ENCODE results near the gene PSORS1C1. TPM values are rescaled to one million over a fixed set of nuclear protein-coding genes. Genes with fewer than 3 reads are reported as not detected.
"Not testable (repeated sequence)": the region's sequence is repeated elsewhere in the genome, so short reads cannot be mapped to it uniquely, and the experiment has no call there.

PSORS1C1 gene
- total and polyA plus RNA-seq, 7 donors, result 0.03 to 0.47 (median 0.07) TPM; not detected in 1

DNA sequence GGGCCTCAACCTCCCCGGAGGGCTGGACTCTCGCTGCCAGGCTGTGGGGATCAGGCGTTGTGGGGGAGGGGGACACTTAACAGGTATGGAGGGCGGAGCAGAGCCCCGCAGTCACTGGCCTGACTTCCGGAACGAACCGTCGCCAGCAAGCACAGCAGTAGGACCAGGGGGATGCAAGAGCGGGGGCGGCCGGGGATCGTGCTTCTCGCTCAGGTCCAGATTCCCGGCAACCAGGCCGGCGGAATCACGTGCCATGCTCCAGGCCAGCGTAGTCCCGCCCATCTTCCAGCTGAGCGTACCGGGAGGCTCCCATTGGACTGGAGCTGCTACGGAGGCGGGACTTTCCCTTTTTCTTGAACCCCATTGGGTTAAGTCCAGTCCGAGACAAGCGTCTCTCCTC is 65.9 kb downstream of the PSORS1C1 start:
- Histone ChIP-seq H3K4me3 (peak overlapping the region; percentile 52), H3K27ac (no peak overlapping the region), H3K36me3 (ENCODE audit: insufficient read depth in 1 of 2, low read depth in 1 of 2) (no peaks in the 10 kb centered on the region), H3K27me3 (ENCODE audit: insufficient read depth in 3 of 3, low read length in 2 of 3) (no peaks in the 10 kb centered on the region), H3K9me3 (no peaks in the 10 kb centered on the region), H3K4me1 (no peaks in the 10 kb centered on the region)
- peak; percentile 58 to 87 for DNase-seq
- peak; percentile 67 to 99 (median 94) for ATAC-seq
- intact Hi-C loops (cut with DNase I), result no loop called here
- WGBS, 3 donors, result 51 to 73% (median 65%) methylated on average over 24 to 26 of the region's 26 CpGs
- TF ChIP-seq CTCF (IDR thresholded peaks at IDR 0.05), result no peak

DNA sequence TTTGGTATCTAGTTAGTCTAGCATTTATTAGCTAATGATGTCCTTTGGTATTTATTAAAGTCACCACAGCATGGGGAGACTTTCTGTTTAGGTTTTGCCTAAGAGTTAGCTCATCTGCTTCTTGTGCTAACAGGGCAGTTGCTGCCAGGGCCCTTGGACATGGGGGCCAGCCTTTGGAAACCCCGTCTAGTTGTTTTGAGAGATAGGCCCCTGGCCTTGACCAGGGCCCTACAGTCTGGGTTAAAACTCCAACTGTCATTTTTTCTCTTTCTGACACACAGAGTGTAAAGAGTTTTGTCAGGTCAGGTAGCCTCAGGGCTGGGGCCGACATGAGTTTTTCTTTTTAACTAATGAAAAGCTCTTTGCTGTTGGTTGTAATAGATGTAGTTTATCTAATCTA is 68.7 kb downstream of the PSORS1C1 start:
- intact Hi-C loops (cut with DNase I); H3K9me3 ChIP-seq; DNase-seq; H3K36me3 ChIP-seq (ENCODE audit: insufficient read depth in 1 of 2, low read depth in 1 of 2); ATAC-seq; H3K27me3 ChIP-seq (ENCODE audit: insufficient read depth in 3 of 3, low read length in 2 of 3); H3K4me3 ChIP-seq; H3K27ac ChIP-seq; H3K4me1 ChIP-seq: not testable (repeated sequence)
- WGBS, 3 donors, result 70 to 98% (median 97%) methylated on average over 2 of the region's 2 CpGs

DNA sequence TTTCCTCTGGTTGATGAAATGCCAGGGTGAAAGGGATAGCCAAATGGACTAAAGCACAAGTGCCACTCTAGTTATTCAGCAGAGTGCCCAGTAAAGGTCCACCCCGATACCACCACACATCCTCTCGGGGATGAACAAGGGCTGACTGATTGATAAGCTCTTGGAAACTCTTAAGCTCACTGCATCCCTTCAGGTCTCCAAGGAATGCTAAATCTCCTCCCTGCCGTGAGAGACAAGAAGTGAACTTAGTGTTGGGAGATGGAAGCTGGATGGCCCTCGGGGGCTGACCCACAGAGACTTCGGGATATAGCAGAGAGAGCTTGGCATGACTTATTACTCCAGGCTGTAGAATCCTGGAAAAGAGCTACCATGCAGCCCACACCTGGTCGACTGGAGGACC is 69.3 kb downstream of the PSORS1C1 start:
- H3K27me3 ChIP-seq (ENCODE audit: insufficient read depth in 3 of 3, low read length in 2 of 3); intact Hi-C loops (cut with DNase I); H3K4me3 ChIP-seq; DNase-seq; H3K4me1 ChIP-seq; H3K9me3 ChIP-seq; H3K27ac ChIP-seq; H3K36me3 ChIP-seq (ENCODE audit: insufficient read depth in 1 of 2, low read depth in 1 of 2); ATAC-seq: not testable (repeated sequence)
- 77 to 82% (median 78%) methylated on average over 6 of the region's 6 CpGs for WGBS, 3 donors

- WGBS, 3 donors, result 18 to 28% (median 22%) methylated on average over 4 of the region's 4 CpGs
- DNase-seq; H3K36me3 ChIP-seq (ENCODE audit: insufficient read depth in 1 of 2, low read depth in 1 of 2); H3K4me1 ChIP-seq; H3K27me3 ChIP-seq (ENCODE audit: insufficient read depth in 3 of 3, low read length in 2 of 3); intact Hi-C loops (cut with DNase I); H3K9me3 ChIP-seq: not testable (repeated sequence)
- peak in 2 of 4 donors; percentile 25 to 49 for ATAC-seq
- Histone ChIP-seq H3K27ac (peak overlapping the region; percentile 78), H3K4me3 (peak overlapping the region; percentile 51)
These were observed 71.1 kb downstream of the PSORS1C1 start for GRCh38 chr6:31185695-31186051.

- Histone ChIP-seq H3K4me3 (peak overlapping the region; percentile 51), H3K27me3 (ENCODE audit: insufficient read depth in 3 of 3, low read length in 2 of 3) (no peaks in the 10 kb centered on the region), H3K27ac (peak overlapping the region; percentile 78), H3K9me3 (no peaks in the 10 kb centered on the region), H3K36me3 (ENCODE audit: insufficient read depth in 1 of 2, low read depth in 1 of 2) (no peaks in the 10 kb centered on the region), H3K4me1 (peaks cover 5% of the 10 kb centered on the region)
- DNase-seq (peak; percentile 79 to 94), ATAC-seq (peak in 3 of 4 donors; percentile 40 to 89 (median 88))
- intact Hi-C loops (cut with DNase I), result no loop called here
- WGBS, 3 donors, result 18 to 30% (median 22%) methylated on average over 24 of the region's 24 CpGs
- TF ChIP-seq CTCF (IDR thresholded peaks at IDR 0.05), result no peak
These were observed 71.6 kb downstream of the PSORS1C1 start for GRCh38 chr6:31186052-31186734.

DNA sequence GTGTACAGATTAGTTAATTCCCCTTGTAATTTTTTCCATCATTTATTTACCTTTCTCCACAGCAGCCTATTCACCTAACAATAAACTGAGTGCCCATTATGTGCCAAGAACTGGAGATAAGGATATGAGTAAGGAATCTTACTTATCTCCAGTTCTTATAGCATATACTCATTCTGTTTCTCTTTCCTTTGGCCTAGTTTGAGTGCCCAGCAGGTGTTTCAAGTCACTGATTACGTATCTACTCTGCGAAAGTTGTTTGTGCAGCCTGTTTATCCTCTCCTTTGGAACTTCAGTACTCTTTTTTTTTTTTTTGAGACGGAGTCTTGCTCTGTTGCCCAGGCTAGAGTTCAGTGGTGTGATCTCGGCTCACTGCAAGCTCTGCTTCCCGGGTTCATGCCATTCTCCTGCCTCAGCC is 73.2 kb downstream of the PSORS1C1 start:
- Histone ChIP-seq H3K36me3 (ENCODE audit: insufficient read depth in 1 of 2, low read depth in 1 of 2) (no peaks in the 10 kb centered on the region), H3K27me3 (ENCODE audit: insufficient read depth in 3 of 3, low read length in 2 of 3) (no peaks in the 10 kb centered on the region), H3K4me3 (no peak overlapping the region), H3K4me1 (peaks cover 5% of the 10 kb centered on the region), H3K27ac (no peak overlapping the region), H3K9me3 (no peaks in the 10 kb centered on the region)
- intact Hi-C loops (cut with DNase I), result no loop called here
- WGBS, 3 donors, result 82 to 91% (median 85%) methylated on average over 5 of the region's 5 CpGs
- DNase-seq, result no peak
- ATAC-seq, result no peak
- no peak for TF ChIP-seq CTCF (IDR thresholded peaks at IDR 0.05)

GRCh38 chr6:31189223-31189622 is 74.6 kb downstream of the PSORS1C1 start:
- WGBS, 3 donors, result 86 to 91% (median 89%) methylated on average over 3 of the region's 3 CpGs
- ATAC-seq; intact Hi-C loops (cut with DNase I); H3K4me3 ChIP-seq; H3K36me3 ChIP-seq (ENCODE audit: insufficient read depth in 1 of 2, low read depth in 1 of 2); H3K27ac ChIP-seq; DNase-seq; H3K9me3 ChIP-seq; H3K27me3 ChIP-seq (ENCODE audit: insufficient read depth in 3 of 3, low read length in 2 of 3); H3K4me1 ChIP-seq: not testable (repeated sequence)

Measured in psoas muscle (tissue), 8 donors.